HUES48 (cell line): ENCODE measurements around the gene UBE2J1.

Source experiments
- H3K27ac ChIP-seq: one replicate; pipeline ENCODE4 v1.7.0; 2013; ENCODE audit warnings: low read depth, low read length, inconsistent platforms
- H3K27me3 ChIP-seq: 2 replicates; pipeline ENCODE4 v1.6.1; 2013; ENCODE audit warnings: mild to moderate bottlenecking, low read length; ENCODE audit not compliant: control insufficient read depth, insufficient read depth
- H3K36me3 ChIP-seq: 2 replicates; pipeline ENCODE4 v1.6.1; 2013; ENCODE audit warnings: low read length; ENCODE audit not compliant: control insufficient read depth, insufficient read depth
- H3K4me1 ChIP-seq: 2 replicates; pipeline ENCODE4 v1.6.1; 2013; ENCODE audit warnings: mild to moderate bottlenecking, low read length; ENCODE audit not compliant: control insufficient read depth, insufficient read depth
- H3K4me3 ChIP-seq: 2 replicates; pipeline ENCODE4 v1.5.1; 2013; ENCODE audit warnings: mild to moderate bottlenecking, low read depth, low read length
- H3K9ac ChIP-seq: 2 replicates; pipeline ENCODE4 v1.6.1; 2013; ENCODE audit warnings: mild to moderate bottlenecking, low read depth, low read length, moderate library complexity
- H3K9me3 ChIP-seq: 2 replicates; pipeline ENCODE4 v1.6.1; 2013; ENCODE audit warnings: low read length; ENCODE audit not compliant: control insufficient read depth, insufficient read depth

The UBE2J1 gene

DNA sequence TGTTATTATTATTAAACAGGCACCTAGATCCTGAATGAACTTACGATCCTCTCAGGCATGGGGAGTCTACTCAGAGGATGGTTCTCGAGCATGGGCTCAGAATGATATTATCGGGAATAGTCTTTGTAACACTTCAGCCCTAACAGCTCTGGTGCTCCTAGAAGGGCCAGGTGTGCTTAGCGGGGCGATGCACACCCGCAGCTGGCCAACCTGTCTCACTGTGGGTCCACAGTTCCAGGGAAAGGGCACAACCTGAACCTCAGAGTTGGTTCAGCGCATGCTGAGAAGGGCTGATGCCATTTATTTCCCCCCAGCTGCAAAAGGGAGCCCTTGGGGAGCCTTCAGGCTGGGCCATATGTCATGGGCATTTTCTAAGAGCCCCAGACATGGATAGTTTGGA, 33.3 kb upstream of the UBE2J1 start:
- Histone ChIP-seq H3K4me1 (no peaks in the 10 kb centered on the region), H3K9me3 (no peaks in the 10 kb centered on the region), H3K4me3 (no peak overlapping the region), H3K36me3 (no peaks in the 10 kb centered on the region), H3K9ac (no peak overlapping the region), H3K27me3 (no peaks in the 10 kb centered on the region), H3K27ac (no peak overlapping the region)

- Histone ChIP-seq H3K27me3 (no peaks in the 10 kb centered on the region), H3K36me3 (no peaks in the 10 kb centered on the region), H3K4me1 (no peaks in the 10 kb centered on the region), H3K9ac (no peak overlapping the region), H3K27ac (no peak overlapping the region), H3K4me3 (no peak overlapping the region), H3K9me3 (no peaks in the 10 kb centered on the region)
Measured at GRCh38 chr6:89385156-89385667, 32.7 kb upstream of the UBE2J1 start.

DNA sequence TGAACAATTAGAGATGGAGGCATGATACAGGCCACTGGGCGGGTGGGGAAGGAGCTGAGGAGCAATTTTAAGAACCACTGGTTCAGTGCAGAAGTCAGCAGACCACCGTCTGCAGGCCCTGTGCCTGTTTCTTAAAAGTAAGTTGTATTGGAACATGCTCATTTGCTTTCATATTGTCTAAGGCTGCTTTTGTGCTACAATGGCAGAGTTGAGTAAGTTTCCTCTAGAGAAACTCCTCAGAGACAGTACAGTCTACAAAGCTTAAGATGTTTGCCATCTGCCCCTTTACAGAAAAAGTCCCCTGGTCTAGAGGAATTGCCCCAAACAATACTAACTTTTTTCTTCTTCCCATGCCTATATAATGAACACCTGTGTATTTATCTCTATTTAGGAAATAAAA, 28.5 kb upstream of the UBE2J1 start:
- Histone ChIP-seq H3K4me3 (no peak overlapping the region), H3K36me3 (no peaks in the 10 kb centered on the region; the same call in 1 of the 2 replicates), H3K27ac (no peak overlapping the region), H3K9ac (no peak overlapping the region), H3K4me1 (no peaks in the 10 kb centered on the region), H3K9me3 (no peaks in the 10 kb centered on the region), H3K27me3 (no peaks in the 10 kb centered on the region)

DNA sequence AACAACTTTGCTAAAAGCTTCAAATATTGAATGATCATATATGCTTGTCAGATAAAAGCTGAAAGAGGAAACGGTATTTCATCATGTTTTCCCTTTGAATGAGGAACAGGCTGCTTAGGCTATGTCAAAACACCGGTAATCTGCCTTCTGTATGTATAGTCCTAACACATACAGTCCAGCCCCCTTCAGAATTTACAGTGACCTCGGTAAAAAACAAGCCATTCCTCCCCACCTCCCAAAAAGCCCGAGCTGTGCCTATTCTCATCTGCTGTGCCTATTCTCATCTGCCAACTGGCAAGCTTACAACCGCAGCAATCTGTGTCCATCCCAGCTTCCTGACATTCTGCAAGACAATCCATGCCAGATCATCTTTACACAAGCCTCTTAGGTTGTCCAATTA, 26.8 kb upstream of the UBE2J1 start:
- Histone ChIP-seq H3K36me3 (no peaks in the 10 kb centered on the region; the same call in 1 of the 2 replicates), H3K9ac (no peak overlapping the region), H3K27me3 (no peaks in the 10 kb centered on the region), H3K4me1 (peaks cover 10% of the 10 kb centered on the region), H3K4me3 (no peak overlapping the region), H3K27ac (no peak overlapping the region), H3K9me3 (no peaks in the 10 kb centered on the region)

DNA sequence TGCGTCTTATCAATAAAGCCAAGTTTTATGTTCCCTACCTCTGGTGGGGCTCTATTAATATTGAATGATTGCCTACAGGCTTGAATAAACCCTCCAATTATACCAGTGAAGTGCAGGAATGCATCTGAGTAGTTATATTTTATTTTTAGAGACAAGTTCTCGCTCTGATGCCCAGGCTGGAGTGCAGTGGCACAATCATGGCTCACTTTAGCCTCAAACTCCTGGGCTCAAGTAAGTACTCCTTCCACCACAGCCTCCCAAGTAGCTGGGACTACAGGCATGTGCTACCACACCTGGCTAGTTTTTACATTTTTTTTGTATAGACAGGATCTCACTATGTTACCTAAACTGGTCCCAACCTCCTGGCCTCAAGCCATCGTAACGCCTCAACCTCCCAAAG, 26.1 kb upstream of the UBE2J1 start:
- H3K27ac ChIP-seq = no peak overlapping the region
- H3K36me3 ChIP-seq = no peaks in the 10 kb centered on the region; the same call in 1 of the 2 replicates

GRCh38 chr6:89375427-89376267, 23.1 kb upstream of the UBE2J1 start:
- no peaks in the 10 kb centered on the region; the same call in 1 of the 2 replicates for H3K36me3 ChIP-seq
- peaks cover 13% of the 10 kb centered on the region for H3K4me1 ChIP-seq
- no peak overlapping the region for H3K27ac ChIP-seq
- H3K9ac ChIP-seq = no peak overlapping the region
- no peak overlapping the region for H3K4me3 ChIP-seq
- no peaks in the 10 kb centered on the region for H3K9me3 ChIP-seq
- no peaks in the 10 kb centered on the region for H3K27me3 ChIP-seq

More for the DNA sequence above, 26.1 kb upstream of the UBE2J1 start:
- no peaks in the 10 kb centered on the region for H3K9me3 ChIP-seq
- peaks cover 10% of the 10 kb centered on the region for H3K4me1 ChIP-seq
- no peak overlapping the region for H3K4me3 ChIP-seq
- H3K9ac ChIP-seq = no peak overlapping the region
- no peaks in the 10 kb centered on the region for H3K27me3 ChIP-seq

DNA sequence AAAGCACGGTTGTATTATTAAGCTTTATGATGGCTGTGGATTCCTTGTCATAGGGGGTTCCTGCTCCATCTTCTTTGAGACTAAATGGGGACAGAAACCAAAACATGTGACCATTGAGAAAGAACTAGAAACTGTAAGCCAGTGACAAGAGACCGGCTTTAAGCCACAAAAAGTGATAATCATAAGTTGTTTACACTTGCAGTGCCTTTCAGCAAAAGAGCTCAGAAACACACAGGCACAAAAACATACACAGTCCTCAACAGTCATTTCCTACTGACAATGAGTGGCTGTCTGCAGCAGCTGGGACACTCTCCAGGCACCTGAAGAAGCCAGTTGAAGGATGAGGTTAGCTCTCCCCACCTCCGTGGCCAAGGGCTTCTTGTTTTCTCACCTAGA, 20.0 kb upstream of the UBE2J1 start:
- H3K9me3 ChIP-seq = no peaks in the 10 kb centered on the region
- H3K36me3 ChIP-seq = no peaks in the 10 kb centered on the region; the same call in 1 of the 2 replicates
- no peaks in the 10 kb centered on the region for H3K27me3 ChIP-seq
- H3K4me1 ChIP-seq = peaks cover 13% of the 10 kb centered on the region
- no peak overlapping the region for H3K9ac ChIP-seq
- no peak overlapping the region for H3K4me3 ChIP-seq
- H3K27ac ChIP-seq = no peak overlapping the region

DNA sequence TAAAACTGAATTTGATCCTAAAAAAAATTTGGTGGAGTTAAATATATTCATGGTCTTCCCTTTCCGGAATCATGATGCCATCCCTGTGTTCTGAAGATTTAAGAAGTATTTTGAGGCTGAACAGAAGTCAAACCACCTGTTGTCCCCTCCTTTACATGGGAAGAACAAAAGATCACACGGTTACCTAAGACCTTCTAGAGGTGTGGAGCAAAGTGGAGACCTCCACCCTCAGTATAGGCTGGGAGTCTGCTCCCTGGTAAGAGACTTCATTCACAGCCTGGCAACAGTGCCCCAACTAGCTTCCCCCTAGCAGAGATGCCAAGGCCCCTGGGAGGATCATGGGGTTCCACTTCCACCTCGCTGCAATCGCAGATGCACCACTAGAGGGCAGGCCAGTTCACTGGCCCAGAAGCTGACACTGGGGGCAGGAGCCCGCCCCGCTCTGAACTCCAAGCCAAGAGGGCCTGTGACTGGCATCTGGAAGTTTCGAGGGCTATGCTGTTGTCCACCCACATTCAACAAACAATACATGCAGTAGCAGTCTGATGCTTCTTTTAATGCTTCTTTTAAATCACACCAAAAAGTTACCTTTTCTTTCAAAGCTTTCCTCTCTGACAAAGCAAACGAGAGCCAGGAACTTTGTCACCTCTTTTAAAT, 19.5 kb upstream of the UBE2J1 start:
- Histone ChIP-seq H3K4me1 (peaks cover 13% of the 10 kb centered on the region), H3K36me3 (no peaks in the 10 kb centered on the region), H3K4me3 (no peak overlapping the region), H3K27ac (no peak overlapping the region), H3K9ac (no peak overlapping the region), H3K27me3 (no peaks in the 10 kb centered on the region), H3K9me3 (no peaks in the 10 kb centered on the region)

DNA sequence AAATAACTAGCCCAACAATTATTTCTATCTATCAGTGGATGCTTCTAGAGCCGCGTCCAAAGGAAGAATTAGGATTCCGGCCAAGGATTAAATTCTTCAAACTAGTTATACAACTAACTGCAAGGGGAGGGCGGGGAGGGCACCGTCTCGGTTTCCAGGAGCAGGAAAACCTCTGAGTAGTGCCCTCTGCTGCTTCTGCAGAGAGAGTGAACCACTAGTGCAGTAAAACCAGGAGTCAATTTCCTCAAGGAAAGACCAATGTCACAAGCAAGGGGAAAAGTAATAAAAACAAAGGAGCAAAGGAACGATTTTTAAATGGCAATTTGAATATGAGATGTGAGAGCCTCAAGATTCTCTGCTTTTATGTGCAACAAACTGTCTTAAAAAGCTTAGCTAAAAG, 16.5 kb upstream of the UBE2J1 start:
- H3K27ac ChIP-seq = no peak overlapping the region
- H3K36me3 ChIP-seq = no peaks in the 10 kb centered on the region
- no peaks in the 10 kb centered on the region for H3K9me3 ChIP-seq
- H3K4me1 ChIP-seq = 0 out of 2 replicates have a peak, but pooled peaks cover 3% of the 10 kb centered on the region
- H3K4me3 ChIP-seq = no peak overlapping the region
- H3K27me3 ChIP-seq = no peaks in the 10 kb centered on the region
- no peak overlapping the region for H3K9ac ChIP-seq

DNA sequence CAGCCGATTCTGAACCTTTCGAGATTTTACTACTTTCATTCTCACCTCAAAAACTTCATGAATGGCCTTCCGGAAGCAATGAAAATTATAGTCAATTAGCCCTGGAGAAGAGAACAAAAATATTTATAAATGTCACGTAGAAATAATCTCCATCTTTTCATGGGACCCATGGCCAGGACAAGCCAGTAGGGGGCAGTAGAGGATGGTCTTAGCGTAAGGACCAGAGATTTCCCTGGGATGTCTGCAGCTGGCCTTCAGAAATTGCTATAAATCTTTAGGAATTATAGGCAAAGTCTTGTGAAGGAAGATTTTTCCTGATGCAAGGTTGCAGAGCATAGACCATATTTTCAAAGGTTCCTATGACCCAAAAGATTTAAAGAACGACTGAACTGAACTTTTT, 15.6 kb upstream of the UBE2J1 start:
- Histone ChIP-seq H3K4me3 (no peak overlapping the region), H3K27me3 (no peaks in the 10 kb centered on the region), H3K9ac (no peak overlapping the region), H3K4me1 (0 out of 2 replicates have a peak, but pooled peaks cover 3% of the 10 kb centered on the region), H3K9me3 (no peaks in the 10 kb centered on the region), H3K27ac (no peak overlapping the region), H3K36me3 (no peaks in the 10 kb centered on the region)

DNA sequence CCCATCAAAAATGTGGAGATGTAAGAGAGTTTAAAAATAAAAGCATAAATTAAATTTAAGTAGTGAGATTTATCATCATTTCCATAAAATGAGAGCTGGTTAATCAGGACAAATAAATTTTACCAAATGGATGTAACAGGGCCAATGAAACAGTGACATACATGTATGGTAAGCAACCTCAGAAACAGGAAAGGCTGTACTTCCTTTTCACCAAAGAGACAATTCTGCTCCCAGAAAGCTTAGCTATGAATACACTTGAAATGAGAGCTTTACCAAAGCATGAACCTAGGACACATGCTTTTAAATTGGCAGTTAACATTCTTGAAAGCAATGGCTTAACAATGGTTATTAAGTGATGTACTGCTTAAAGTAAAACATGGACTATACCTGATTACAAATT, 12.1 kb upstream of the UBE2J1 start:
- Histone ChIP-seq H3K4me3 (no peak overlapping the region), H3K9me3 (no peaks in the 10 kb centered on the region), H3K9ac (no peak overlapping the region), H3K4me1 (no peaks in the 10 kb centered on the region), H3K27me3 (no peaks in the 10 kb centered on the region), H3K27ac (no peak overlapping the region), H3K36me3 (no peaks in the 10 kb centered on the region)
